Stimulated activated CD8-positive, alpha-beta memory T cell treated with anti-CD3 and anti-CD28 coated beads, Interleukin-2, amount 100 ng/mL, for 48 hours (primary cell): ENCODE data around the gene LENG8.
"Not testable (repeated sequence)": the region's sequence is repeated elsewhere in the genome, so short reads cannot be mapped to it uniquely, and the experiment has no call there.

Experiments
- DNase-seq, 2 donors: peaks; one replicate each; pipeline ENCODE4 v3.0.0-alpha.2; 2020; ENCODE audit warnings: low read depth in 2 of 2

The LENG8 gene

GRCh38 chr19:54439174-54439851 is 9.7 kb upstream of the LENG8 start:
- peak in 1 of 2 donors; percentile 17 for DNase-seq

DNA sequence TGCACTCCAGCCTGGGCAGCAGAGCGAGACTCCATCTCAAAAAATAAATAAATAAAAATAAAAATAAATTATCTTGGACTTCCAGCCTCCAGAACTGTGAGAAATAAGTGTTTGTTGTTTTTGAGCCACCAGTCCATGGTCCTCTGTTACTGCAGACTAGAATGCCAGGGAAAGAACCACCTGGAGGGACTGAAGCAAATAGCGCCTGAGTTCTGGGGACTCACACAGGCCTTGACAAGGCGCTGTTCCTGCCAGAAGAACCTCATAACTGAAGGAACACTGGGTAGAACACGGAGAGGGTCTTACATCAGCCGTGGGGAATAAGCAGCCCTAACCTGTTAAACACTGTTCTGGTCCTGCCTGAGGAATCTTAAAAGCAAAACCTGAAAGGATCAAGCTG is 8.4 kb upstream of the LENG8 start:
- no peak for DNase-seq

DNA sequence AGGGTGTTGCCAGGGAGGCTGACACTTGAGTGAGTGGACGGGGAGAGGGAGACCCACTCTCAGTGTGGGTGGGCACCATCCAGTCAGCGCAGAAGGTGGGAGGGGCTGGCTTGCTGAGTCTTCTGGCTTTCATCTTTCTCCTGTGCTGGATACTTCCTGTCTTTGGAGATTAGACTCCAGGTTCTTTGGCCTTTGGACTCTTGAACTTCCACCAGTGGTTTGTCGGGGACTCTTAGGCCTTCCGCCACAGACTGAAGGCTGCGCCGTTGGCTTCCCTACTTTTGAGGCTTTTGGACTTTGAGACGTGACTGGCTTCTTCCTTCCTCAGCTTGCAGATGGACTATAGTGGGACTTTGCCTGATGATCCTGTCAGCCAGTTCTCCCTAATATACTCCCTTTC is 4.3 kb upstream of the LENG8 start:
- DNase-seq = no peak

DNA sequence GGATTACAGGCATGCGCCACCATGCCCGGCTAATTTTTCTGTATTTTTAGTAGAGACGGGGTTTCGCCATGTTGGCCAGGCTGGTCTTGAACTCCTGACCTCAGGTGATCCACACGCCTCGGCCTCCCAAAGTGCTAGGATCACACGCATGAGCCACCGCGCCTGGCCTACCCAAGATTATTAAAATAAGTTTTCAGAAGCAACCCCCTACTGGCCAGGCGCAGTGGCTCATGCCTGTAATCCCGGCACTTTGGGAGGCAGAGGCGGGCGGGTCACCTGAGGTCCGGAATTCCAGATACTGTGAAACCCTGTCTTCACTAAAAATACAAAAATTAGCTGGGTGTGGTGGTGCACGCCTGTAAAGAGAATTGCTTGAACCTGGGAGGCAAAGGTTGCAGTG is 2.6 kb upstream of the LENG8 start:
- DNase-seq = not testable (repeated sequence)

DNA sequence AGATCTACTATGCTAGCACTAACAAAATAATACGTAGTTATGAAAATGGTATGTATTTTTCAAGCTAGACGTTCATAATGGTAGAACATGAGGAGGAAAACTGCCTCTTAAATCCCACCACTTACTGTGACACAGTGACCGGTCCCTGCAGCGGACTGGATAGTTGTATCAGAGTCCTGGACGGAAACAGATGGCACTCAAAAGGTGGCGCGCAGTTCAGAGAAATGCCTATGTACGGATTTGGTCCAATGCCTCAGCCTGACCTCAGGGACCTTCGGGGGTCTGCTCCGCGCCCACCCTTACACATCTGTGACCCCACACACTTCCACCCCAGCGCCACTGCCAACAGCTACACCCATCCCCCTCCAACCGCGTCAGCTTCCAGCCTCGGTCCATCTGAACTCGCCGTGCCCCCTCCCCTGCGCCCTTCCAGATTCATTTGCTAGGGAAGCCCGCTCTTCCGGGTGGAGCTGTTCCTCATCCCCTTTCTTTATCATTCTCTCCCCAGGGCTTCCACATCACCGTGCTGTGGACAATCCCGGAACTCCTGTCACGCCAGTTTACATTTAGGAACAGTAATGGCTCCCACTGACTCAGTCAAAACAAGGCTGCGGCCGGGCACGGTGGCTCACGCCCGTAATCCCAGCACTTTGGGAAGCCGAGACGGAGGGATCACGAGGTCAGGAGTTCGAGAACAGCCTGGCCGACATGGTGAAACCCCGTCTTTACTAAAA is 792 bp upstream of the LENG8 start:
- DNase-seq = no peak

DNA sequence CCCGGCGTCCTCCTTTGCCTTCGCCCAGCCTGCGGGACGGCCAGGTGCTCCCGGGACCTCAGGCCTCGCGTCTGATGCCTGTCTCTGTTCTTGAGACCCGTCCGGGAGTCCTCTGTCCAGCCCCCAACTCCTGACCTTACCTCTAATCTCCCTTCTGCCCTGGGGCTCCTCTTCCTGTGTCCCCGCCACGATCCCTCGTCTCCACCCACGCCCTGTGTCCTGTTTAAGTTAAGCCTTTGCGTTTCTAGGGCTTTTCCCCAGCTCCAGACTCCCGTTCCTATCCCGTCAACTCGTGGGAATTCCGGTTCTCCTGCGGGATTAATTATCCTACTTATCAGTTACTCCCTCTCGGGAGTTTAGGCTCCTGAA is 686 bp downstream of the LENG8 start:
- DNase-seq = no peak

- DNase-seq = no peak
Observed at GRCh38 chr19:54451331-54451871, 2.4 kb downstream of the LENG8 start.

DNA sequence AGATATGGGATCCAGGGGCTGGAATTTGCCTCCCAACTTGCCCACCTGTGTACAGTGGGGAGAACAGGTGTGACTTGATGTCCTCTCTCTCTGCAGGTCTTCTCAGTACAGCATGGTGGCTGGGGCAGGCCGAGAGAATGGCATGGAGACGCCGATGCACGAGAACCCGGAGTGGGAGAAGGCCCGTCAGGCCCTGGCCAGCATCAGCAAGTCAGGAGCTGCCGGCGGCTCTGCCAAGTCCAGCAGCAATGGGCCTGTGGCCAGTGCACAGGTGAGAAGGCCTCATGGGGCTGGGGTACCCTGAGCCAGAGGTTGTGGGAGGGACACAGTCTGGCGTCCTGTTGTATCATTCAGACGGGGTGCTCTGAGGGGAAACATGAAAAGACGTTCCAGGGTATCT is 3.0 kb downstream of the LENG8 start:
- no peak for DNase-seq

- no peak for DNase-seq
Observed at GRCh38 chr19:54452626-54453025, 3.6 kb downstream of the LENG8 start.

DNA sequence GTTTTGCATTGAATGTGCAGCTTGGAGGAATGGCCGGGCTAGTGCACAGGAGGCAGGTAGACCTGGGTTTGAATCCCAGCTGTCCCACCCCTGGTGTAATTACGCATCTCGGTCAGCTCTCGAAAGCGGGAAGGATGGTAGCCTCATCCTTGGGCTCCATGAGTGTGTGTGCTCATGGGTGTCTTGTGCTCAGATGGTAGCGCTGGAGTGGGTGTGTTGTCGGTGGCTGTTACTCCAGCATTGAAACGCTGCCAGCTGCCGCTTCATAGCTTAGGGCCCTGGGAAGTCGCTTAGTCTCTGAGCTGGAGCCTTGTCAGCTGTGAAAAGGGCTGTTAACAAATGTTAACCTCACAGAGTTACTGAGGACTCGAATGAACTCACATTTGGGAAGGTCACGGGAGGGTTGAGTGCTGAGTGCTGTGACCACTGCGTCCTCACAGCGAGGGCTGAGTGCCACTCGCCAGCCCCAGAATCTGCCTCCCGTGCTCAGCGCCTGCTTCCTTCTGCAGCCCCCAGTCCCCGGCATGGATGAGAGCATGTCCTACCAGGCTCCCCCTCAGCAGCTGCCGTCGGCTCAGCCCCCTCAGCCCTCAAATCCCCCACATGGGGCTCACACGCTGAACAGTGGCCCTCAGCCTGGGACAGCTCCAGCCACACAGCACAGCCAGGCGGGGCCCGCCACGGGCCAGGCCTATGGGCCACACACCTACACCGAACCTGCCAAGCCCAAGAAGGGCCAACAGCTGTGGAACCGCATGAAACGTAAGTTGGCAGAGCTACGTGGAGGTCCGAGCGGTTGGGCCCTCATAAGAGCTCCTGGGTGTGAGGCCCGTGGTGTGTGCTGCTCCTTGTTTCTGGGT is 5.2 kb downstream of the LENG8 start:
- DNase-seq = no peak

DNA sequence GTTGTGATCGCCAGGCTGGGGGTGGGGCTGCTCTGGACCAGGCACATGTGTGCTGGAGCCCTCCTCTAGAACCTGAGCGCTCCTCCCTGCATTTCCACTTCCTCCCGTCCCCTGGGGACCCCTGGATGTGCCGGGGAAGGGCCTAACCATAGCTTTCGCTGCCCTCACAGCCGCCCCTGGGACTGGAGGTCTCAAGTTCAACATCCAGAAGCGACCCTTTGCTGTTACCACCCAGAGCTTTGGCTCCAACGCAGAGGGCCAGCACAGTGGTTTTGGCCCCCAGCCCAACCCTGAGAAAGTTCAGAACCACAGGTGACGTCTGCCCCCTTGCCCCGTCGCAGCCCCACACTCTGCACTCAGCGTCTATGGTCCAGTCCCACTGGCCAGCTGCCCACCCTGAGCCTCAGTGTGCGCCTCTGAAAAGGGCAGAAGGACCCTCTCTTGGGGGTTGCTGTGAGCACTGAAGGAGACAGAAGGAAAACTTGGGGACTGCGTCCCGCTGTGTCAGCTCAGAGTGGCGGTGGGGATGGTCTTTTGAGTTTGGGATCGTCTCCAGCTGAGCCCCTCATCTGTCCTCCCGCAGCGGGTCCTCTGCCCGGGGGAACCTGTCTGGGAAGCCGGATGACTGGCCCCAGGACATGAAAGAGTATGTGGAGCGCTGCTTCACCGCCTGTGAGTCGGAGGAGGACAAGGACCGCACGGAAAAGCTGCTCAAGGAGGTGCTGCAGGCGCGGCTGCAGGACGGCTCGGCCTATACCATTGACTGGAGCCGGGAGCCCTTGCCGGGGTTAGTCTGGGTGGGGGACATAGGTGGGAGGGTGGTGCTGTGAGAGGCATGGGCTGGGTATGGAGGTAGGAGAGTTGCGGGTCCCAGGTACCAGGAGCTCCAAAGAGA is 6.0 kb downstream of the LENG8 start:
- DNase-seq = no peak

- no peak for DNase-seq
Observed at GRCh38 chr19:54455786-54456422, 6.9 kb downstream of the LENG8 start.

GRCh38 chr19:54456423-54457373 is 7.7 kb downstream of the LENG8 start:
- DNase-seq = no peak

DNA sequence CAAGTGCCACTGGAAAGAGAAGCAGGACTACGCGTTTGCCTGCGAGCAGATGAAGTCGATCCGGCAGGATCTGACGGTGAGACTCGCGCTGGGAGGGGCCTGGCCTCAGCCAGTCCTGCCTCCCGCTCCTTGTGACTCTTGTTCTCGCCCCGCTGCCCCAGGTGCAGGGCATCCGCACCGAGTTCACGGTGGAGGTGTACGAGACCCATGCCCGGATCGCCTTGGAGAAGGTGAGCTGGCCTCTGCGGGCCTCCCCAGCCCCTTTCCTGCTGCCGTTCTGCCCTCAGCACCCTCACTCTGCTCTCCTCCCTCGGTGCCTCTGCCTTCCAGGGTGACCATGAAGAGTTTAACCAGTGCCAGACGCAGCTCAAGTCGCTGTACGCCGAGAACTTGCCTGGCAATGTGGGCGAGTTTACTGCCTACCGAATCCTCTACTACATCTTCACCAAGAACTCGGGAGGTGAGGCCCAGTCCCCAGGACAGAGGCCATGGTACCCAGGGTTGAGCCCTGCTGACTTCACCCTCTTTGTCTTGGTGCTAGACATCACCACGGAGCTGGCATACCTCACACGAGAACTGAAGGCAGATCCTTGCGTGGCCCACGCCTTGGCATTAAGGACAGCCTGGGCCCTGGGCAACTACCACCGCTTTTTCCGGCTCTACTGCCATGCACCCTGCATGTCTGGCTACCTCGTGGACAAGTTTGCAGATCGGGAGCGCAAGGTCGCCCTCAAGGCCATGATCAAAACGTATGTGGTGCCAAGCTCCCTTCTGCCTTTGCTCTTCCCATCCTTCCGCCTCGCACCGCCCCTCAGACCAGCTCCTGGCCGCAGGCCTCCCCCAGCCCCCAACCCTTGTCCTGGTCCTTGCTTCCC is 9.0 kb downstream of the LENG8 start:
- no peak for DNase-seq

DNA sequence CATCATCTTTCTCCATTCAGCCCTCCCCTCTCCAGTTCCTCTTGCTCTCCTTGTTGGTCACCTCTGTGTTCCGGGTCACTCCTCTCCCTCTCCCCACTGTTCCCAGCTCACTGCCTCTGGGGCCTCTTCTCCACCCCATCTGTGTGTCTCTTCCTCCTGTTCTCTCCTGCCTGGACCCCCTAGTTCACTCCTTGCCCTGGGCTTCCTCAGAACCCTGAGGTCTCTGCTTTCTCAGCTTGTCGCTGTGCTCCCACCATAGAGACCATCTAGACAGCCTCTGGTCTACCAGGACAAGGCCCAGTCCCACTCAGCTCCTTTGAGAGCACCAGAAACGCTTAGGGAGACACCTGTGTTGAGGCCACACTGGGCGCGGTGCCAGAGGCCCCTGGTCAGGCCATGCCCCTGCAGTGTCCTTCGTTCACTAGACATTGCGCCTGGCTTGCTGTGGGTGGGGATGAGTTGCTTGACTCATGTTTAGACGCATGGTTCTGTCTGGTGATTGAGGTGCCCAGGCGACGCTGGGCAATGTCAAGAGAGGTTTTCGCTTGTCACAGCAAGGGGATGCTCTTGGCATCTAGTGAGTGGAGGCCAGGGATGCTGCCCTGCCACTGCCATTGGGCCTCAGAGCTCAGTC is 9.8 kb downstream of the LENG8 start:
- DNase-seq = no peak

GRCh38 chr19:54459282-54460229 is 10.6 kb downstream of the LENG8 start:
- DNase-seq = no peak
